B cell (primary cell): ENCODE results near the gene RPF1.

Experiments
- EZH2 ChIP-seq: IDR thresholded peaks from 2 replicates; pipeline ENCODE4 v1.6.1; 2012; ENCODE audit warnings: borderline replicate concordance, low read depth, mild to moderate bottlenecking, moderate library complexity, low read length; ENCODE audit not compliant: insufficient read depth, poor library complexity, severe bottlenecking
- TF ChIP-seq, protein P1 (sequence below): fragments of 200-600 bp; IDR thresholded peaks from one replicate; pipeline ENCODE4 v1.8.0; 2022; ENCODE audit warnings: antibody characterized with exemption, mild to moderate bottlenecking

DNA sequence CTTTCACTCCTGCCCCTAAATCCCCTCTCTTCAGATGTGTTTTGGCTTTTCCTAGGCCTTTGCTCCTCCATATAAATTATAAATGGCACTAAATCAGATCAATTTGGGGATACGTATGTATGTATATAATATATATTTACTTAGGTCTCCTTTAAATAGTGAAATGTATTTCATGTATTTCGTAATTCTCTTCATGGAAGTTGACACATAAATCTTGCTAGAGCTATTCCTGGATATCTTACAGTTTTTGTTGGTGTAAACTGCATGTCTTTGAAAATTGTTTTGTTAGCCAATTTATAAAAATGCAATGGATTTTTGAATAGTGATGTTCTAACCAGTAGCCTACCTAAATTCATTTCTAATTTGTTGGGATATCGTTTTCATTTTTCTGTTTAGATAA is 9.0 kb downstream of the RPF1 start:
- TF ChIP-seq, protein P1, sequence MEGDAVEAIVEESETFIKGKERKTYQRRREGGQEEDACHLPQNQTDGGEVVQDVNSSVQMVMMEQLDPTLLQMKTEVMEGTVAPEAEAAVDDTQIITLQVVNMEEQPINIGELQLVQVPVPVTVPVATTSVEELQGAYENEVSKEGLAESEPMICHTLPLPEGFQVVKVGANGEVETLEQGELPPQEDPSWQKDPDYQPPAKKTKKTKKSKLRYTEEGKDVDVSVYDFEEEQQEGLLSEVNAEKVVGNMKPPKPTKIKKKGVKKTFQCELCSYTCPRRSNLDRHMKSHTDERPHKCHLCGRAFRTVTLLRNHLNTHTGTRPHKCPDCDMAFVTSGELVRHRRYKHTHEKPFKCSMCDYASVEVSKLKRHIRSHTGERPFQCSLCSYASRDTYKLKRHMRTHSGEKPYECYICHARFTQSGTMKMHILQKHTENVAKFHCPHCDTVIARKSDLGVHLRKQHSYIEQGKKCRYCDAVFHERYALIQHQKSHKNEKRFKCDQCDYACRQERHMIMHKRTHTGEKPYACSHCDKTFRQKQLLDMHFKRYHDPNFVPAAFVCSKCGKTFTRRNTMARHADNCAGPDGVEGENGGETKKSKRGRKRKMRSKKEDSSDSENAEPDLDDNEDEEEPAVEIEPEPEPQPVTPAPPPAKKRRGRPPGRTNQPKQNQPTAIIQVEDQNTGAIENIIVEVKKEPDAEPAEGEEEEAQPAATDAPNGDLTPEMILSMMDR: no peak
- TF ChIP-seq EZH2: no peak
